ENCODE measurements around the gene MRPL45. TPM values are rescaled to one million over a fixed set of nuclear protein-coding genes. Genes with fewer than 3 reads are reported as not detected.

MRPL45 gene
- total and polyA plus RNA-seq, 10 of the 15 experiments (the other 5 are each of a cell fraction or from before 2014, with no cell fraction given): 37.5 to 128 (median 59.6) TPM

Other genes starting within 250 kb of the MRPL45 start
- gene TBC1D3C, start 228.5 kb upstream of the MRPL45 start, total RNA-seq (2014; rRNA removed): not detected in 2 replicates
- not detected in 2 replicates for gene TBC1D3C, start 228.5 kb upstream of the MRPL45 start, total RNA-seq (2014; rRNA removed; fragmentation: Illumina TruSeq; extraction: Trizol)
- not detected in 2 replicates for gene TBC1D3C, start 228.5 kb upstream of the MRPL45 start, total RNA-seq (2021)
- gene TBC1D3C, start 228.5 kb upstream of the MRPL45 start, polyA plus RNA-seq (2011; rRNA removed): not detected in 2 replicates
- not detected in 2 replicates for gene TBC1D3C, start 228.5 kb upstream of the MRPL45 start, polyA plus RNA-seq (2014; fragmentation: Illumina TruSeq; extraction: Trizol)
- not detected for gene TBC1D3C, start 228.5 kb upstream of the MRPL45 start, polyA plus RNA-seq (2014; fragmentation: Nextera tagmentation; extraction: Ambion mirVana)
- gene TBC1D3C, start 228.5 kb upstream of the MRPL45 start, polyA plus RNA-seq (2014; rRNA removed): not detected in 2 replicates
- gene TBC1D3C, start 228.5 kb upstream of the MRPL45 start, polyA plus RNA-seq (2016; fragmentation: Nextera tagmentation; extraction: Ambion mirVana): under 1 TPM in 1 of 2 experiments, not detected in 1; 0.09 TPM
- not detected in 2 replicates for gene TBC1D3E, start 169.2 kb upstream of the MRPL45 start, total RNA-seq (2014; rRNA removed)
- gene TBC1D3E, start 169.2 kb upstream of the MRPL45 start, total RNA-seq (2014; rRNA removed; fragmentation: Illumina TruSeq; extraction: Trizol): not detected in 2 replicates
- not detected in 2 replicates for gene TBC1D3E, start 169.2 kb upstream of the MRPL45 start, total RNA-seq (2021)
- 0.04 TPM in 1 of 2 replicates, not detected in the other for gene TBC1D3E, start 169.2 kb upstream of the MRPL45 start, polyA plus RNA-seq (2011; rRNA removed)
- gene TBC1D3E, start 169.2 kb upstream of the MRPL45 start, polyA plus RNA-seq (2014; fragmentation: Illumina TruSeq; extraction: Trizol): not detected in 2 replicates
- gene TBC1D3E, start 169.2 kb upstream of the MRPL45 start, polyA plus RNA-seq (2014; fragmentation: Nextera tagmentation; extraction: Ambion mirVana): not detected
- gene TBC1D3E, start 169.2 kb upstream of the MRPL45 start, polyA plus RNA-seq (2014; rRNA removed): not detected in 2 replicates
- gene TBC1D3E, start 169.2 kb upstream of the MRPL45 start, polyA plus RNA-seq (2016; fragmentation: Nextera tagmentation; extraction: Ambion mirVana): not detected
- gene TBC1D3, start 104.6 kb upstream of the MRPL45 start, total RNA-seq (2014; rRNA removed): not detected in 2 replicates
- gene TBC1D3, start 104.6 kb upstream of the MRPL45 start, total RNA-seq (2014; rRNA removed; fragmentation: Illumina TruSeq; extraction: Trizol): not detected in 2 replicates
- not detected in 2 replicates for gene TBC1D3, start 104.6 kb upstream of the MRPL45 start, total RNA-seq (2021)
- 0.03 and 0.16 TPM in 2 replicates for gene TBC1D3, start 104.6 kb upstream of the MRPL45 start, polyA plus RNA-seq (2011; rRNA removed)
- not detected in 2 replicates for gene TBC1D3, start 104.6 kb upstream of the MRPL45 start, polyA plus RNA-seq (2014; fragmentation: Illumina TruSeq; extraction: Trizol)
- gene TBC1D3, start 104.6 kb upstream of the MRPL45 start, polyA plus RNA-seq (2014; fragmentation: Nextera tagmentation; extraction: Ambion mirVana): not detected
- not detected in 2 replicates for gene TBC1D3, start 104.6 kb upstream of the MRPL45 start, polyA plus RNA-seq (2014; rRNA removed)
- gene TBC1D3, start 104.6 kb upstream of the MRPL45 start, polyA plus RNA-seq (2016; fragmentation: Nextera tagmentation; extraction: Ambion mirVana): not detected
- 0.05 TPM in 1 of 2 replicates, not detected in the other for gene GPR179, start 46.8 kb downstream of the MRPL45 start, total RNA-seq (2014; rRNA removed)
- under 0.01 and 0.05 TPM in 2 replicates for gene GPR179, start 46.8 kb downstream of the MRPL45 start, total RNA-seq (2014; rRNA removed; fragmentation: Illumina TruSeq; extraction: Trizol)
- gene GPR179, start 46.8 kb downstream of the MRPL45 start, total RNA-seq (2021): 0.08 TPM in 1 of 2 replicates, not detected in the other
- gene GPR179, start 46.8 kb downstream of the MRPL45 start, polyA plus RNA-seq (2011; rRNA removed): 0.03 TPM in 2 replicates
- 0.03 TPM in 1 of 2 replicates, not detected in the other for gene GPR179, start 46.8 kb downstream of the MRPL45 start, polyA plus RNA-seq (2014; fragmentation: Illumina TruSeq; extraction: Trizol)
- not detected for gene GPR179, start 46.8 kb downstream of the MRPL45 start, polyA plus RNA-seq (2014; fragmentation: Nextera tagmentation; extraction: Ambion mirVana)
- 0.01 and 0.04 TPM in 2 replicates for gene GPR179, start 46.8 kb downstream of the MRPL45 start, polyA plus RNA-seq (2014; rRNA removed)
- gene GPR179, start 46.8 kb downstream of the MRPL45 start, polyA plus RNA-seq (2016; fragmentation: Nextera tagmentation; extraction: Ambion mirVana): under 1 TPM; 0.01 TPM
- gene SOCS7, start 54.7 kb downstream of the MRPL45 start, total RNA-seq (2014; rRNA removed): 6.9 and 7.2 TPM in 2 replicates
- gene SOCS7, start 54.7 kb downstream of the MRPL45 start, total RNA-seq (2014; rRNA removed; fragmentation: Illumina TruSeq; extraction: Trizol): 8.8 and 9.5 TPM in 2 replicates
- 12.7 and 12.8 TPM in 2 replicates for gene SOCS7, start 54.7 kb downstream of the MRPL45 start, total RNA-seq (2021)
- 8.1 and 10.1 TPM in 2 replicates for gene SOCS7, start 54.7 kb downstream of the MRPL45 start, polyA plus RNA-seq (2011; rRNA removed)
- 8.4 and 10.0 TPM in 2 replicates for gene SOCS7, start 54.7 kb downstream of the MRPL45 start, polyA plus RNA-seq (2014; fragmentation: Illumina TruSeq; extraction: Trizol)
- gene SOCS7, start 54.7 kb downstream of the MRPL45 start, polyA plus RNA-seq (2014; fragmentation: Nextera tagmentation; extraction: Ambion mirVana): 1 to 10 TPM in 1 of 2 experiments, under 1 TPM in 1; 0.93 to 1.6 TPM
- 7.3 and 9.6 TPM in 2 replicates for gene SOCS7, start 54.7 kb downstream of the MRPL45 start, polyA plus RNA-seq (2014; rRNA removed)
- 1 to 10 TPM in 1 of 2 experiments, under 1 TPM in 1; 0.68 to 1.1 TPM for gene SOCS7, start 54.7 kb downstream of the MRPL45 start, polyA plus RNA-seq (2016; fragmentation: Nextera tagmentation; extraction: Ambion mirVana)
- 2.1 and 2.9 TPM in 2 replicates for gene ARHGAP23, start 131.3 kb downstream of the MRPL45 start, total RNA-seq (2014; rRNA removed)
- 2.5 and 2.9 TPM in 2 replicates for gene ARHGAP23, start 131.3 kb downstream of the MRPL45 start, total RNA-seq (2014; rRNA removed; fragmentation: Illumina TruSeq; extraction: Trizol)
- gene ARHGAP23, start 131.3 kb downstream of the MRPL45 start, total RNA-seq (2021): 5.6 and 5.8 TPM in 2 replicates
- gene ARHGAP23, start 131.3 kb downstream of the MRPL45 start, polyA plus RNA-seq (2011; rRNA removed): 0.84 and 1.1 TPM in 2 replicates
- 0.65 and 2.4 TPM in 2 replicates for gene ARHGAP23, start 131.3 kb downstream of the MRPL45 start, polyA plus RNA-seq (2014; fragmentation: Illumina TruSeq; extraction: Trizol)
- gene ARHGAP23, start 131.3 kb downstream of the MRPL45 start, polyA plus RNA-seq (2014; fragmentation: Nextera tagmentation; extraction: Ambion mirVana): under 1 TPM; 0.23 to 0.35 TPM
- gene ARHGAP23, start 131.3 kb downstream of the MRPL45 start, polyA plus RNA-seq (2014; rRNA removed): 4.2 and 5.0 TPM in 2 replicates
- 1 to 10 TPM in 1 of 2 experiments, under 1 TPM in 1; 0.75 to 1.8 TPM for gene ARHGAP23, start 131.3 kb downstream of the MRPL45 start, polyA plus RNA-seq (2016; fragmentation: Nextera tagmentation; extraction: Ambion mirVana)

All from GM12878 (cell line).